ENCODE measurements around the gene GRM1. TPM values are rescaled to one million over a fixed set of nuclear protein-coding genes. Genes with fewer than 3 reads are reported as not detected.

Gene GRM1
- total RNA-seq, 1 donor = under 0.01 TPM

DNA sequence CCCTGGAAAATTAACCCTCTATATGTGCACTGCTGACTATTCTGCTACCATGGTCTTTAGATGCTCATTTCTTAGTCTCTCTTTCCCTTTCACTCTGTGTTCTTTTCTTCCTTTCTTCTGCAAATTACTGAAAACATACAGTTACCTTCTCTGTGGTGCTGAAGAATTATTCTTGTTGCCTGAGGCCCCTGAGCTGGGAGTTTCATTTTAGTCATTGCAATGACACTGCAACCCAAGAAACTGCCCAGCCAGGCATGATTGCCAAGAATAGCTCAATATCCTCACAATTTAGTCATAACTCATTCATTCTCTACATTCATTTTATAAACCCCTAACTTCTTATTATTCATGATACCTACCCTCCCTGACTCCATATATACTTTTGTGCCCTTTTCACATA lies 269.0 kb downstream of the GRM1 start:
- TF ChIP-seq, protein P1, sequence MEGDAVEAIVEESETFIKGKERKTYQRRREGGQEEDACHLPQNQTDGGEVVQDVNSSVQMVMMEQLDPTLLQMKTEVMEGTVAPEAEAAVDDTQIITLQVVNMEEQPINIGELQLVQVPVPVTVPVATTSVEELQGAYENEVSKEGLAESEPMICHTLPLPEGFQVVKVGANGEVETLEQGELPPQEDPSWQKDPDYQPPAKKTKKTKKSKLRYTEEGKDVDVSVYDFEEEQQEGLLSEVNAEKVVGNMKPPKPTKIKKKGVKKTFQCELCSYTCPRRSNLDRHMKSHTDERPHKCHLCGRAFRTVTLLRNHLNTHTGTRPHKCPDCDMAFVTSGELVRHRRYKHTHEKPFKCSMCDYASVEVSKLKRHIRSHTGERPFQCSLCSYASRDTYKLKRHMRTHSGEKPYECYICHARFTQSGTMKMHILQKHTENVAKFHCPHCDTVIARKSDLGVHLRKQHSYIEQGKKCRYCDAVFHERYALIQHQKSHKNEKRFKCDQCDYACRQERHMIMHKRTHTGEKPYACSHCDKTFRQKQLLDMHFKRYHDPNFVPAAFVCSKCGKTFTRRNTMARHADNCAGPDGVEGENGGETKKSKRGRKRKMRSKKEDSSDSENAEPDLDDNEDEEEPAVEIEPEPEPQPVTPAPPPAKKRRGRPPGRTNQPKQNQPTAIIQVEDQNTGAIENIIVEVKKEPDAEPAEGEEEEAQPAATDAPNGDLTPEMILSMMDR (IDR thresholded peaks at IDR 0.05; ENCODE audit: insufficient read depth, low read depth, low read length) = no peak
- H3K4me3 ChIP-seq (ENCODE audit: low read depth, low read length) = no peak overlapping the region
- DNase-seq (ENCODE audit: low read depth) = no peak

- TF ChIP-seq, protein P1 (IDR thresholded peaks at IDR 0.05; ENCODE audit: insufficient read depth, low read depth, low read length) = no peak
- H3K4me3 ChIP-seq (ENCODE audit: low read depth, low read length) = no peak overlapping the region
- no peak for DNase-seq (ENCODE audit: low read depth)
Observed at GRCh38 chr6:146300521-146300920, 271.7 kb downstream of the GRM1 start.

- no peak for DNase-seq (ENCODE audit: low read depth)
- TF ChIP-seq, protein P1 (IDR thresholded peaks at IDR 0.05; ENCODE audit: insufficient read depth, low read depth, low read length) = no peak
- no peak overlapping the region for H3K4me3 ChIP-seq (ENCODE audit: low read depth, low read length)
Observed at GRCh38 chr6:146301764-146302163, 272.9 kb downstream of the GRM1 start.

GRCh38 chr6:146302994-146303393 lies 274.1 kb downstream of the GRM1 start:
- no peak for DNase-seq (ENCODE audit: low read depth)
- no peak overlapping the region for H3K4me3 ChIP-seq (ENCODE audit: low read depth, low read length)
- TF ChIP-seq, protein P1 (IDR thresholded peaks at IDR 0.05; ENCODE audit: insufficient read depth, low read depth, low read length) = no peak

DNA sequence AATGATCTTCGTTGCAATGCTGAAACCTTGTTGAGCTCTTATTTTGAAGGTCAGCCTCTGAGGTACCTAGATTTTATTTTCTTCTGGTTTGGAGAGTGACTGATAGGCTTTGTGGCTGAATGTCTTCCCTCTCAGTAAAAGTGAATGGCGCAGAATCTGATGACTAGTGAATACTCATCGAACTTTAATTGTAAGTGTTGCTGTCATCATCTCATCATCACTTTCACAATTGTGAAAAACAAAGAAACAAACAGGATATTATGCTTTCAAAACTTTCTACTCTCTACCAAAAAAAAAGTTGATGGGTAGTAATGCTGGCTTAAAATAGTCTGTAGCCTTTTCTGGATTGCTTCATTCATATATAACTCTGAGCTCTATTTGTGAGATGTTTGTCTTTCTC lies 275.3 kb downstream of the GRM1 start:
- H3K4me3 ChIP-seq (ENCODE audit: low read depth, low read length) = no peak overlapping the region
- DNase-seq (ENCODE audit: low read depth) = no peak
- TF ChIP-seq, protein P1 (IDR thresholded peaks at IDR 0.05; ENCODE audit: insufficient read depth, low read depth, low read length) = no peak

GRCh38 chr6:146305092-146305491 lies 276.2 kb downstream of the GRM1 start:
- TF ChIP-seq, protein P1 (IDR thresholded peaks at IDR 0.05; ENCODE audit: insufficient read depth, low read depth, low read length) = no peak
- no peak for DNase-seq (ENCODE audit: low read depth)
- no peak overlapping the region for H3K4me3 ChIP-seq (ENCODE audit: low read depth, low read length)

DNA sequence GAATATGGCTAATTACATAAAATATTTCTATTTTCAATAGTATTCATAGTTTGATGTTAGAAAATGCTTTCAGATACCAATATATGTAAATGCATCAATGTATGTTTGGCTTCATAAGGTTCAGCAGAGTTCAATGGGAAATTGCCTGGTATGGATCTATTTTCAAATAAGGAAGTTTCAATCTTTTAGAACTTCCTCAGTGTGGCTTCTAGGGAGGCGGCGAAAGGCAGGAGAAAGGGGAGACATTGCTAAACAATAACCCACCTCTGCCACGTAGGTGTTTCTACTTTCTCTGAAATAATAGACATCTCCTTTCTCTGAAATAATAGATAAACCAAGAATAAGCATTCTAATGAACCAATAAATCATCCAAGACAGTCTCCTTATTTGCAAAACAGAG lies 277.1 kb downstream of the GRM1 start:
- TF ChIP-seq, protein P1 (IDR thresholded peaks at IDR 0.05; ENCODE audit: insufficient read depth, low read depth, low read length) = no peak
- no peak for DNase-seq (ENCODE audit: low read depth)

More for the DNA sequence above, 277.1 kb downstream of the GRM1 start:
- H3K4me3 ChIP-seq (ENCODE audit: low read depth, low read length) = no peak overlapping the region

Measured in fibroblast of villous mesenchyme (primary cell).